Measurements from ENCODE around the gene C17orf113.

- TF ChIP-seq ZNF724P (CRISPR knock-in tag; IDR thresholded peaks at IDR 0.05; ENCODE audit: borderline replicate concordance) (no peak), EHMT2 (IDR thresholded peaks at IDR 0.05; ENCODE audit: borderline replicate concordance, low read depth, low read length) (peak; percentile 57; the same call in 1 of the 2 replicates)
Measured at GRCh38 chr17:41989702-41990419, 60.5 kb downstream of the C17orf113 start.

Measured in HepG2 (cell line).